ENCODE results near the gene GSE1.

Gene GSE1

DNA sequence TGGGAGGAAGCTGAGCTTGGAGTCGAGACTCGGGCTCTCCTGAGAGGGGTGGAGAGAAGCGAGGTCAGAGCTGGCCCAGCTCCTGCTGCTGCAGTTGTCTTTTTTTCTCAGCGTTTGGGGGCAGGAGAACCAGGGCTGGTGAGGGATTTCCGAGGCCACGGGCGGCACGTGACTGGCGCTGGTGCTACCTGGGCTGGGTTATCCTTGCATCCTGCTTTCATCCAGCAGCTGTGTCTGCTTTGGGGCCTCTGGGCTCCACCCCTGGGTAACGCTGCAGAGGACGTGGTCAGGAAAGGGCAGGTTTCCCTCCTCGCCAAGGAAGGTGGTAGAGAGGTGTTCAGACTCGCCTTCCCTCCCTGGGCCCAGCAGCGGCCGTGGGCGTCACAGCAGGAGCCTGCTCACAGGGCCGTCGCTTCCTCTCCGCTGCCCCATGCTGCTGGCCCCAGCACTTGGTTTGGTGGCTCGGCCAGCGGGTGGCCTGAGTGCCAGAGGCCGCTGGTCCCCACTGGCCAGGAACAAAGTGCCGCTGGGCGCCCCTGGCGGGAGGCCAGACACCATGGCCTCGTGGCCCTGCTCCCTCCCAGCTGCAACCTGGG lies 22.5 kb downstream of the GSE1 start:
- DNase-seq (ENCODE audit: low spot score), result no peak

DNA sequence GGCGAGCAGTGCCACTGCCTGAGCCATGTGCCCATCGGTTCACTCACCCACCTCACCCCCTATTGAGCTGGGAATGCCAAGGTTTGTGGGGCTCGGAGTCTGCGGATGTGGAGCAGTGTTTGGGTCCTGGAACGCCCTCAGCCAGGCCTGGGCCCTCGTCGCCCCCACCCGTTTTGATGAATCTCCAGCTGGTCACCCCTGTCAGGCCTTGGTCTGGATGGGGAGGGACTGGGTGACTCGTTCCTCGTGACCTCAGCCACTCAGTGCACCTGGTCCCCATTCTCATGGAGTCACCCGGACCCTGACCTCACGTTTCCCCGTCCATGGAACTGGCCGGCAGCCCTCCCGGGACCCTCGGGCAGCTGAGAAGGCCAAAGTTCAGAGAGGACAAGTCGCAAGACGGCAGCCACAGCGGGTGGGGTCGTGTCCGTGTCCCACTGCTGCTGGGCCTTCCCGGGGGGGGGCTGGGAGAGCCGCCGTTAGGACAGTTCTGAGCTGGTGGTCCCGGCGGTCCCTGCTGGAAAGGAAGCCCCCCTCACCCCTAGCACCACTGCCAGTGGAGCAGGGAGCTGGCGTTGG lies 23.2 kb downstream of the GSE1 start:
- DNase-seq (ENCODE audit: low spot score), result no peak

DNA sequence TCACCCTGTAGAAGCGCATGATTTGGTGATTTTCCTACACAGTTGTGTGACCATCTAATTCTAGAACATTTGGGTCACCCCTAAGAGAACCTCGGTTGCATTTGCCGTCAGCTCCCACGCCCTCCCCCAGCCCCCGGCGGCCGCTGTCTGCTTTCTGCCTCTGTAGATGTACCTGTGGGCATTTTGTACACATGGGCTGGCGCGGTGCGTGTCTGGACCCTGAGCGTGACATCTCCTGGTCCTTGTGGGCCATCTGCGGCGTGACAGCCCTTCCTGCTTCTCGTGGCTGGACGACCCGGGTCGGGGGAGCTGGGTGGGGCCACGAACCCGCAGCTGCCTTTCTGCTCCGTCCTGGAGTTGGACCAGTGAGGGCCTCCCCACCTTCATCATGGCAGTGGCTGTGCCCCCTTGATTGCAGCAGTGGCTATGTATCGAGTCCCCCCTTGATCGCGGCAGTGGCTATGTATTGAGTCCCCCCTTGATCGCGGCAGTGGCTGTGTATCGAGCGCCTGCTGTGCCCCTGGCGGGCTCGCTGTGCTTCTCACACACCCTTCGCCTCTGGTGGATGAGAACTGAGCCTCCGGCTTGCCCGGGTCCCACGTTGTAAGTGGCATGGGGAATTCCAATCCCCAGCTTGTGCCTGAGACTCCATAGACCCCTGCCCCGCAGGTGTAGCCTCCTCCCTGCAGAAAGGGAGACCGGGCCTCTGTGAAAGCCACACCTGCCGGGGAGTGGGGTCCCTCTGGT lies 24.1 kb downstream of the GSE1 start:
- no peak for DNase-seq (ENCODE audit: low spot score)

DNA sequence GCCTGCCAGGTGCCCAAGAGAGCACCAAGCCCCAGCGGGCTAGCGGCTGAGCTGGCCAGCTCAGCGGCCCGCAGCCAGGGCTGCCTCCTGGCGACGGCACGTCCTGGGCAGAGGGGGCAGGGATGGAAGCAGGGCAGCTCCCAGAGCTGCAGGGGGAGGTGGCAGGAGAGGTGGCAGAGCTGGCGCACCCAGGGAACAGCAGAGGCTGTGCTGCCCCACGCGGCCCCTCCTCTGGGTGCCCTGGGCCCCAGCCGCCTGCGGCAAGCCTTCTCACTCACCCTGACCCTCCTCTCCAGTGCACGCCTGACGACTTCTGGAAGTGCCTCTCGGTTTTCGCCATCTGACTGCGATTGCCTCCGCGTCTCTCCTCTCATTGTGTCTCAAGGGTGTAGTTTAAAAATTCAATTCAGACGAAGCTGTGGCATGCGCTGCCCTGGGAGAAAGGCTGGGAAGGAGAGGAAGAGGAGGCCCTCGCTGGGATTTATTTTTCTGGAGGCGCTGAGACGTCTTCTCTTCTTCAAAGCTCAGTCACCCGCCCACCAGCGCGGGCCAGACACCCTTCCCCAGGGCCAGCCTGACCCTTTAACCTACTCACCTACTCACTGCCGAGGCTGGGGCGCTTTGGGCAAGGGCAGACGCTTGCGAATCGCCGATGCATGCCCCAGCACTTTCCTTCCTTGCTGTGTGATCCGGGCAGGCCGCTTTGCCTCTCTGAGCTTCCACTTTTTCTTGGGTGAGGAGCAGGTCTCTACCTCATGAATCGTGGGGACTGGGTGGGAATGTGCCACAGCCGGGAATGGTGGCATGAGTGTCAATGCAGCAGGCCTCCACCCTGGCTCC lies 24.9 kb downstream of the GSE1 start:
- no peak for DNase-seq (ENCODE audit: low spot score)

DNA sequence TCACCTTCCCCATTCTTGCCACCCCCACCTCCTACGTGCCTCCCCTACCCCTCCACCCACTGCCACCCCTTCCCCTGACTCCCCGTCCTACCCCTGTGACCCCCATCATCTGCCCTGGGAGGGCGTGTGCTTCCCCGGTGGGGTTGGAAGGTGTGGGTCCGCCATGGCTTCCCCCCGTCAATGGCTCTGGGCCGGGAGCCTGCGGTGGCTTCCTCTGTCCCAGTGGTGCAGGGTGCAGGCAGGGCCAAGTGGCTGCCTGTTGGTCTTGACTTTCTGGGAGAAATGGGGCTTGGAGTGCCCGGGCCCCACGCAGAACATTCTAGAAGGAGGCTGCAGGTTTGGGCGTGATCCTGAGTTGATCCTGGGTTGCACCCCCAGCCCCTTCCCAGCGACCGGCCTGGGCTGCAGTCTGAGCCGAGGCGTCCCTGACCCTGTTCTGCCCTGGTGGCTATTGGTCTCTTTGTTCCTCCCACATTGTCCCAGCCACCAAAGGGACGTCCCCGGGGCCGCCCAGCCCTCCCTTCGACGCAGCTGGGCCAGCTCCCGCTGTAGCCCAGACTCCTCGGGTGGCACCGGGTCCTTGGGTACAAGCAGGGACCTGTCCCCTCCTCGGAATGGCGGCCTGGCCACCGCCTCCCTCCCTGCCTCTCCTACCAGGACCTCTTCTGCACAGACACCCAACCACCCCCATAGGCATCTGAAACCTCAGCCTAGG lies 25.7 kb downstream of the GSE1 start:
- no peak for DNase-seq (ENCODE audit: low spot score)

DNA sequence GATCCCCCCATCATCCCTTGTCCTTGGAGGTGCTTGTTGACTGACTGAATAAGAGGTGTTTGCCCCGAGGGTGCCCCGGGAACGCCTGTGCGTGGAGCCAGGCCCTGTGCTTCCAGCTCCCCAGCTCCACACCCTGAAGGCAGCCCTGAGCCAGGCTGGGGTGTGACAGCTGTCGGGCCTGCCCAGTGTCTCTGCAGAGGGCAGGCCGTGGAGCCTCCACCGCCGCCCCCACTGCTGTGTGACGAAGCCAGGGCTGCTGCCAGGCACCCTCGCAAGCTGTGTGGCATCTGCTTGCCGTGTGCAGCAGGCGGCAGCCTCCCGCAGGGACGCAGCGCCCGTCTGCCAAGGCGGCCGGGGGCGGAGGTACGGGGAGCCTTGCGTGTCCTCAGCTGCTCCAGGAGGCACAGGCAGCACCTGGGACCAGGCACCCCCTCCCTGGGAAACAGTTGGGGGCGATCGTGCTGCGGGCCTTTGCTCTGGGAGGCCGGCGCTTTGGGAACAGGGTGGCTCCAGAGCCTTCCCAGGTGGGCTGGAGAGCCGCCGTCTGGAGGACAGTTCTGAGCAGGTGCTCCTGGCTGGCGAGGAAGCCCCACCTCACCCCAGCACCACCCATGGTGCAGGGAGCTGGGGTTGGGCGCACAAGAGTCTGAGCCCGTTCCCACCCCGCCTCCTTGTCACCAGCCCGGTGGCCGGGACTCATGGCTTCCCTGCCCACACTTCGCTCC lies 26.6 kb downstream of the GSE1 start:
- DNase-seq (ENCODE audit: low spot score), result no peak

DNA sequence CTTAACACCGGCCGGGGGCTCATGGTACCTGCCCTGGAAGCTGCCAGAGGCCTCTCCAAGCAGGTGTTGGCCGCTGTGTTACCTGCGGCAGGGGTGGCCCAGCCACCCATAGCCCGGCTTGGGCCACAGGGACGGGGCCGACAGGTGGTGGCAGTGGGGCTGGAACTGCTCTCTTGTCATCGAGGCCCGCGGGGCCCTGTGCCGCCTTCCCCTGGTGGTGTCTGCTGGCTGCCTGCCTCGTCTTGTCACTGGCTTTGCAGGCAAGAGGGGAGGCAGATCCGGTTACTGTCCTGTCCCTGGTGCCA lies 27.1 kb downstream of the GSE1 start:
- DNase-seq (ENCODE audit: low spot score), result no peak

DNA sequence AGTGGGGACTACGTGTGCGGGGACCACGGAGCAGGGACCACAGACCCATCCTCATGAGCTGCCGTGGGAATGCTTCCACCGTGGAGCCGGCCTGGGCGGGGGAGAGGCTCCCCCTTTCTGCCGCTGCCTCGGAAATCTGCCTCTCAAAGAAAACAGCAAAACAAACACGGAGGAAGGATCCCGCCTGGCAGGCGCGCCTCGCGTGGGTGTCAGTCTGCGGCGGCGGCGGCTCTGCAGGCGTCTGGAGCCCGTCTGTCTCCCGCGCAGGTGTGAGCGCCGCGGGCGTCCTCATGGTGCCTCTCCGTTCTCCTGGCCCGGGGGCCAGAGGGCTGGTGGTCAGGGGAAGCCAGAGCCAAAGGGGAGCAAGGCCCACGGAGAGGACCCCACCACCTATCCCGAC lies 27.5 kb downstream of the GSE1 start:
- no peak for DNase-seq (ENCODE audit: low spot score)

DNA sequence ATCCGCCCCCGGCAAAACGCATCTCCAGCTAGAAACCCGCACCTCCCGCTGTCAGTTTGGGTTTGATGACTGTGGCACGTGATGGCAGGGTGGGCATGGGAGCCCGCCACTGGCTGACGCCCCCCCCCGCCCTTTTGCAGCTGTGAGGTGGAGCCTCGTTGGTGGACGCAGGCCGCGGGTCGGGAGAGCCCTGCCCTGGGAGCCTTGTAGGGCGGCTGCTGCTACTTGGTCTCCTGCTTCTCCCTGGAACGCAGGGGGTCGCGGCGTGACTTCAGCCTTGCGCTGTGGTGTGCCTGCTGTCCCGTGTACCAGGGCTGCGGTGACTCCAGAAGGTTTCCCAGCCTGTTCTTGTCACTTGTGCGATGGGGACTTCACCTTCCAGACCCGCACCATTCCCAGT lies 28.2 kb downstream of the GSE1 start:
- DNase-seq (ENCODE audit: low spot score), result no peak

DNA sequence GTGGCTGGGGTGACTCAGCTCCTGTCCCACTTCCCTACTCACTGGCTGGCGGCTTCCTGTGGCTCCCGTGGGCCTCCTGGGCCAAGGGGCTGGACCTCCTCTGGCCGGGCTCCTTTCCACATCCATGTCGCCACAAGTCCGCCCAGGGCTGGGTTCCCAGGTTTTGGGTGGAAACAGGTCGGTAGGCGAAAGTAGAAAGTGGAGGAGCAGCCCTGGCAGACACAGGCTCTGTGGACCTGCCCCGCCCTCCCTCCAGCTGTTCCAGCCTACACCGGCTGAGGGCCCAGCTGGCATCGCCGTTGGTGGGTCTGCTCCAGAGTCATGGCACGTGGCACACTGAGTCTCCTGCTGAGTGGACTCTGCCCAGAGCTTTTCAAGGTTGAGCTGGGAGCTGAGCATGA lies 28.7 kb downstream of the GSE1 start:
- peak; percentile 20 for DNase-seq (ENCODE audit: low spot score)

DNA sequence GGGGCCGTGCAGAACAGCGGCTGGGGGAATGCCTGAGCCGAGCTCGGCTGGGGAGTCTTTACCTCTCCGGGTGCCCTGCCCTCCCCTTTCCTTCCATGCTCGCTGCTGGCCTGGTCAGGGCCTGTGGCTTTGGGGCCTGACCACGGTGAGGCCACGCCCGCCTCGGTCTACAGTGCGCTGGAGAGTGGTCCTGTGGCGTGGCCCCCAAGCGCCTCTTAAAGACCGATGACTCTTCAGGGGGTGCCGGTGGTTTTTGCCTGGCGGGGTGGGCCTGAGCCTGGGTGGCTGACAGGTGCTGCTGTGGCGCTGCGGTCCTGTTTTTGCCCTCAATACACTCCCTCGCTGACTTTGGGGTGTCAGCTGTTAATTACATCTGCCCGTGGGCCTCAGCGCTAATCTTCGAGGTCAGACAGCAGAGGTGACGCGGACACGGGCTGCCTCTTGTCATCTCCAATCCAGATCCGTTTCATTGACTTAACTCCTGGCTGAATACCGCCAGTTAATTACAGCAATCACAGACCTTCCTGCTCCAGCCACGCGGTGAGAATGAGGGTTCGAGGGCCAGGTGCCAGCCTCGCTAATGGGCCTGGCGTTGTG lies 29.7 kb downstream of the GSE1 start:
- DNase-seq (ENCODE audit: low spot score), result no peak

DNA sequence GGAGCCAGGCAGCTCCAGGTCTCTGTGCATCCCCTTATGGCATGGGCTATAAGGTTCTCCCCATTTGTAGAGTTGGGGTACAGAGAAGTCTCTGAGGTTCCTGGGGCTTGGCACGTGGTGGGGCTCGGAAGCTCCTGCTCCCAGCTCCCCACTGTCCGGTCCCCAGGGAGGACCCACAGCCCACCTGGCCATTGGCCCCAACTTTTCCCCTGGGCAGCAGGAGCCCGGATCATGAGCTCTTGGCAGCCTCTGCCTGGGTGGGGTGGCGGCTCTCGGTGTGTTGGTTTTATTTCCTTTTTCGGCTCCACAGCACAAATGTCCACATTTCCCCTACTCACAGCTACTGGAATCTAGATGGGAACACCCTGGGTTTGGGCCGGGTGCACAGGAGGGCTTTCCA lies 30.5 kb downstream of the GSE1 start:
- no peak for DNase-seq (ENCODE audit: low spot score)

DNA sequence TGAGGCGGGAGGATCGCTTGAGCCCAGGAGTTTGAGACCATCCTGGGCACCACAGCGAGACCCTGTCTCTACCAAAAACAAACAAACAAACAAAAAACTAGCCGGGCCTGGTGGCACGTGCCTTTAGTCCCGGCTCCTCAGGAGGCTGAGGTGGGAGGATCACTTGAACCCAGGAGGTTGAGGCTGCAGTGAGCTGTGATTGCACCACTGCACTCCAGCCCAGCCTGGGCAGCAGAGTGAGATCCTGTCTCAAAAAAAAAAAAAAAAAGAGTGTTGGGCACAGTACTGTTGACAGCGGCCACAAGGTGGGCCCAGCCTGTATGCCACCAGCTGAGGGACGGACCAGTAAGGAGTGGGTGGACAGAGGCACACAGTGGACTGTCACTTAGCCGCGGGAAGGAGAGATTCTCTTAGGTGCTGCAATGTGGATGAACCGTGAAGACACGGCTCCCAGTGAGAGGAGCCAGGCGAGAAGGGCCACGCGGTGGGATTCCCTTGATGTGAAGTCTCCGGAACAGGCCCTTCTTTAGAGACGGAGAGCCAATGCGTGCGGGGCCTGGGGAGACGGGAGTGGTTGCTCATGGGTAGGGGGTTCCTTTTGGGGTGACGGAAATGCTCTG lies 31.1 kb downstream of the GSE1 start:
- DNase-seq (ENCODE audit: low spot score), result no peak

DNA sequence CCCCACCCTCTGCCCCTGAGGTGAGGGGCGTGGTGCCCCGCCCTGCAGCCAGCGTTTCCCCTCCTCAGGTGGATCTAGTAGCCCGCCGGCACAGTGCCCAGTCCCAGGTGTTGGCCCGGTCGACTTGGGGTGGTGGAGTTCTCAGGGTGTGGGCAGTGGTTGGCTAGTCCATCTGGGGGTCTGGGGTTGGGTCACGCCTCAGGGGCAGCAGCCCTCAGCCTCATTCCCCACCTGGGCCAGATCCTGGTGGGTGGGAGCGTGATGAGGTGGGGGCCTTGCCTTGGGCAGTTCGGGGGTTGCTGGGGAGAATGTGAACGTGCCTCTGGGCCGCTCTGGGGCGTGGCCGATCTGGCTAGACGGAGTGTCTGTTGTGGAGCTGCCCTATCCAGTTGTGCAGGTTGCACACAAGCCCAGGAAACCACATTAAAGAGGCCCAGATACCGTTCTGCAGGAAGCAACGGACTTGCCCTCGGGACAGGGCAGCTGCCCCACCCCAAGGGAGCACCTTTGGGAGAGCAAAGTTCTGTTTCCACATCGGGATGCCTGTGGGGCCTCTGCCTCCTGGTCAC lies 32.0 kb downstream of the GSE1 start:
- no peak for DNase-seq (ENCODE audit: low spot score)

DNA sequence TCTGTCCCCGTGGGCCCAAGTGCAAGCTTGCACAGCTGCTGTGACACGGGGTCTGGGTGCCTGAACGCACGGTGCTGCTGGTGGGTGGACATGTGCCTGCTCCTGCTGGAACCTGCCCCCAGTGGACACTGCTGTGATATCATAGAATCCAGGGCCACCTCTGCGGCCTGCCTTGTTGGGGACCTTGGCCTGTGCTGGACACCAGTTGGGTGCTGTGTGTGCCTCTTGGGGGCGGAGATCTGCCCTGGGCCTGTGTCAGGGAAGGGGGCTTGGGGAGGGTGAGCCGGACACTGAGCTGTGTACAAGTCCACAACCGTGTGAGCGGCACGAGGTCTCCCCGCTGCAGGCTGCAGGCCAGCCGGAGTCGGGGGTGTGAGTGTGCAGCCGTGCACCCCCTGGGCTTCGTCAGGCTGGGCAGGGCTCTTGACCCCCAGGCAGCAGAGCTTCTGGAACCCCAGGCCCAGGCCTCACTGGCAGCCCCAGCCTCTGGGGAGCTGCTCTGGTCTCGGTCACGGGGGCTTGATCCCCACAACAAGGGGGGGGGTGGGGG lies 33.3 kb downstream of the GSE1 start:
- DNase-seq (ENCODE audit: low spot score), result no peak

DNA sequence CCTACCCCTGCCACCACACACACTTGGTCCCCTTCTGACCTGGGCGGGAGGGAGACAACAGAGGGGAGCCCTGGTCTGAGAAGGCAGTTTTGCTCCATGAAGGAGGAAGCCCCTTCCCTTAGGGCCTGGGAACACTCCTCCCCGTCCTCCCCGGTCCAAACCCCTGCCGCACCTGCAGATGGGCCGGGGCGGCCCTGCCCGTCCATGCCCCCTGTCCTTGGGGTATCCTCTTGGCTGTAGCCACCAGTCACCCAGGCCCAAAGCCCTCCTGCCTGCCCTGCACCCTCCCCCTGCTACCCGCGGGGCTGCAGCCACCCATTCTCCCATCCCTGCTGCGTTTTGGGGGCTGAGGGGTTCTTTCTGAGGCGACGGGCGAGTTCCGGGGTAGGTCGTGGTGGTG lies 33.9 kb downstream of the GSE1 start:
- DNase-seq (ENCODE audit: low spot score), result no peak

DNA sequence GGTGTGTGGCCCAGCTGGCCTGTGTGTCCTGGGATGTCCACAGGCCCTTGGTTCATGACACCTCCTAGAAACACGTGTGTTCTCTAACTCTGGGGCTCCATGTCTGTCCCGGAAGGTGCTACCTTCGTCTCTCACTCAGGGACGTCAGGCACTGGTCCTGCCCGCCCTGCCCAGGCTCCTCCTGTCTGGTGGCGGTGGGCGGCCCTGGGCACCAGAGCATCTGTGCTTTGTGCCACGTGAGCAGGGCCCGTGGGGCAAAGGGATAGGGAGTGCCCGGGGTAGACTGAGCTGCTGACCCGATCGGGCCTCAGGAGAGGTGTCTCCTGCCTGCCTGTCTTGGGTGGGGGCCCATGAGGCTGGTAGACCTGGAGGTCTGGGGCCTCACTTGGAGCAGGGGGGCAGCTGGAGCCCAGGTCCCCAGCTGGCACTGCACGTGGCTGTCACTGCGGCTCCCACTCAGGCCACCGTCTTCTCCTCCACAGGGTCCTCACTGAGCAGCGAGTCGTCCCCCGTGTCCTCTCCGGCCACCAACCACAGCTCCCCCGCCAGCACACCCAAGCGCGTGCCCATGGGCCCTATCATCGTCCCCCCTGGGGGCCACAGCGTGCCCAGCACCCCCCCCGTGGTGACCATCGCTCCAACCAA lies 35.1 kb downstream of the GSE1 start:
- no peak for DNase-seq (ENCODE audit: low spot score)

DNA sequence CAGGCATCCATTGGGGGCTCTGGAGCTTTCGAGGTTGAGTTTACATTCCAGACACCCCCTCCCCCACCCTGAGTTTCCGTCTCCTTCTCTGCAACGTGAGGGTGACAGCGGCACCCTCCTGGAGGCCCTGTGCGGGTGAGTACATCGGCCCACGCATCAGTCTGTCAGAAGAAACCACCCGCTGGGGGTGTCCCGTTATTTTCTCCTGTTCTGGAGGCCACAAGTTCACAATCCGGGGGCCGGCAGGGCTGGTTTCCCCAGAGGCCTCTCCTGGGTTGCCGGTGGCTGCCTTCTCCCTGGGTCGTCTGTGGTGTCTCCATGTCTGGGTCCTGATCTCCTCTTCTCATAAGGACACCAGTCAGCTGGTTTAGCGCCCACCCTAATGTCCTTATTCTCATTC lies 35.7 kb downstream of the GSE1 start:
- no peak for DNase-seq (ENCODE audit: low spot score)

DNA sequence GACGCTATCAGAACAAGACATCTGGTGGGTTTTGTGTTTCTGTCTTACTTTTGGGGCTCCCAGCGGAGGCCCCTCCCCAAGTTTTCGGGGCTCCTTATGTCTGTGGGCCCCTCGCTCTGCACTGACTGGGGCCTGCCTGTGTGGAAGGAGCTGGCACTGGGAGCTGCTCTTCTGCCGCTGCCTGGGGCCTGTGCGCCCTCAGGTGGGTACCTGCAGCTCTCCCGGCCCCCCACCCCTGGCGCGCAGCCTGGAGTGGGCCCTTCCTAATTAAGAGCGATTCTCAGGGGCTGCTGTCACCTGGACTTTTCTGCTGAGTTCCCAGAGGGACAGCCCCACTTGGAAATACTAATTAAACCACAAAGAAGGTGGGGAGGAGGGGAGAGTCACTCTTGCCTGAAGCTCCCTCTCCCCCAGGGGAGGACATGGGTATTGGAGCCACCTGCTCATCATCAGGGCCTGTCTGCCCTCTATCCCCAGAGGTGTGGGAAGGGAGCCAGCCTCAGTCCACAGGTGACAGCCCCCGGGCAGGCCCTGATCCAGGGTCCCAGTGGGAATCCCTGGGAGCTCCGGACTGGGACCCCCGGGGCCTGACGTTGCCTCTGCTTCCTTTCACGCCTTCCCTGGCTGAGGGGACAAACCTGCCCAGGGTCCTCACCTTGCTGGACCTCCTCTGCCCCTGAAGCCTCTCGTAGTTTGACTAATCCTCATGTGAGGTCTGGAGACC lies 36.5 kb downstream of the GSE1 start:
- no peak for DNase-seq (ENCODE audit: low spot score)

Measured in kidney capillary endothelial cell (primary cell).